ENCODE results near the gene CAND2. TPM values are rescaled to one million over a fixed set of nuclear protein-coding genes. Genes with fewer than 3 reads are reported as not detected.

CAND2 gene
- total and polyA plus RNA-seq, 10 of the 15 experiments (the other 5 are each of a cell fraction or from before 2014, with no cell fraction given) = 0.03 to 1.9 (median 0.52) TPM

GRCh38 chr3:12748477-12748876 lies 48.0 kb upstream of the CAND2 start:
- Histone ChIP-seq H3K4me3 (no peak overlapping the region), H2AFZ (ENCODE audit: control insufficient read depth, low read depth, low read length) (no peak overlapping the region), H3K27ac (ENCODE audit: control insufficient read depth, insufficient read depth) (no peak overlapping the region), H3K79me2 (ENCODE audit: control insufficient read depth, insufficient read depth, low read length) (no peaks in the 10 kb centered on the region), H3K4me1 (ENCODE audit: control insufficient read depth, insufficient read depth, low read length) (peaks cover 22% of the 10 kb centered on the region), H3K36me3 (ENCODE audit: control insufficient read depth in 2 of 2, insufficient read depth in 2 of 2, low read length in 1 of 2) (no peaks in the 10 kb centered on the region), H3K27me3 (replicated peaks in 1 of 2; ENCODE audit: control insufficient read depth in 2 of 2, insufficient read depth in 2 of 2, low read length in 1 of 2) (no peaks in the 10 kb centered on the region), H3K9me3 (replicated peaks; ENCODE audit: control insufficient read depth, insufficient read depth, low read length) (no peaks in the 10 kb centered on the region), H3K4me2 (ENCODE audit: control insufficient read depth, insufficient read depth) (peak overlapping the region; percentile 44; the same call in 1 of the 2 replicates), H3K9ac (ENCODE audit: control insufficient read depth, insufficient read depth, low read length) (no peak overlapping the region), H4K20me1 (ENCODE audit: control insufficient read depth, insufficient read depth) (no peaks in the 10 kb centered on the region)
- RAD21 ChIA-PET (ENCODE audit: unreplicated experiment) = no interaction called here
- BruUV-seq (replicated peaks) = no TSS peak
- in situ Hi-C loops (cut with MboI) (no loop called here), intact Hi-C loops (cut with micrococcal nuclease; ENCODE audit: unreplicated experiment) (no loop called here)
- DNase-seq (ENCODE audit: low read depth, low spot score) = no peak
- no peak for ATAC-seq
- no peak for FAIRE-seq
- POLR2A ChIA-PET = interaction anchor here (0.7 to 1.2 kb wide), 3 partner anchors 11 to 1254 kb away, joined by 3 to 6 read pairs (median 4); no protein-coding TSS in a partner anchor
- CTCF ChIA-PET = no interaction called here
- TF ChIP-seq SMAD1 (IDR thresholded peaks at IDR 0.05; ENCODE audit: low read depth, partially characterized antibody) (no peak), SREBF2 (IDR thresholded peaks at IDR 0.05; ENCODE audit: low read length) (no peak), IRF4 (IDR thresholded peaks at IDR 0.05; ENCODE audit: low read depth, low read length) (no peak), E4F1 (IDR thresholded peaks at IDR 0.05; ENCODE audit: borderline replicate concordance, partially characterized antibody) (no peak), MLLT1 (IDR thresholded peaks at IDR 0.05) (no peak), STAT1 (conservative IDR thresholded peaks at IDR 0.05) (no peak), MEF2B (IDR thresholded peaks at IDR 0.05; ENCODE audit: partially characterized antibody, poor library complexity, severe bottlenecking) (no peak), ESRRA (IDR thresholded peaks at IDR 0.05; ENCODE audit: low read length) (no peak), NFXL1 (IDR thresholded peaks at IDR 0.05; ENCODE audit: borderline replicate concordance) (no peak)
- 85% methylated on average over 5 of the region's 5 CpGs for WGBS (ENCODE audit: insufficient coverage, insufficient replicate concordance, low lambda C conversion rate, missing lambda C conversion rate)
- SMC1A ChIA-PET (ENCODE audit: uncharacterized antibody, unreplicated experiment) = no interaction called here

Measured in GM12878 (cell line).